Activated CD4-positive, alpha-beta T cell treated with anti-CD3 and anti-CD28 coated beads for 1 hour (primary cell): Measurements from ENCODE around the gene GPR137.
"Not testable (repeated sequence)": the region's sequence is repeated elsewhere in the genome, so short reads cannot be mapped to it uniquely, and the experiment has no call there.

Experiments used
- DNase-seq: peaks from one replicate; pipeline ENCODE4 v3.0.0-alpha.2; 2020

Gene GPR137

GRCh38 chr11:64284962-64285884 is at the start of gene GPR137:
TSS of gene GPR137 (plus strand) at chr11:64285848. CDS start at chr11:64286525, 677 bp downstream.
- peak; percentile 90 for DNase-seq

- DNase-seq: no peak
These were observed 48.1 kb upstream of the GPR137 start for GRCh38 chr11:64237484-64237951.

- no peak for DNase-seq
These were observed 47.6 kb upstream of the GPR137 start for GRCh38 chr11:64238076-64238475.

- DNase-seq: no peak
These were observed 46.6 kb upstream of the GPR137 start for GRCh38 chr11:64238999-64239398.

- DNase-seq: no peak
These were observed 45.8 kb upstream of the GPR137 start for GRCh38 chr11:64239662-64240434.

- peak; percentile 98 for DNase-seq
These were observed 45.0 kb upstream of the GPR137 start, which contains the start of gene FKBP2 for GRCh38 chr11:64240435-64241240. TSS of gene FKBP2 (plus strand) at chr11:64241095. CDS start at chr11:64242388, 1,293 bp downstream.

GRCh38 chr11:64241241-64241490 is 44.5 kb upstream of the GPR137 start:
- peak; percentile 100 for DNase-seq

- DNase-seq: no peak
These were observed 43.9 kb upstream of the GPR137 start for GRCh38 chr11:64241491-64242374.

GRCh38 chr11:64243236-64243854 is 42.3 kb upstream of the GPR137 start:
- no peak for DNase-seq

GRCh38 chr11:64244107-64244506 is 41.5 kb upstream of the GPR137 start:
- DNase-seq: no peak

GRCh38 chr11:64244966-64245365 is 40.7 kb upstream of the GPR137 start:
- no peak for DNase-seq

- peak; percentile 19 for DNase-seq
These were observed 40.2 kb upstream of the GPR137 start for GRCh38 chr11:64245401-64245796.

- DNase-seq: peak; percentile 62
These were observed 39.6 kb upstream of the GPR137 start for GRCh38 chr11:64245797-64246620.

- DNase-seq: not testable (repeated sequence)
These were observed 39.1 kb upstream of the GPR137 start for GRCh38 chr11:64246621-64246870.

GRCh38 chr11:64246871-64247728 is 38.5 kb upstream of the GPR137 start, which contains the start of gene PPP1R14B:
TSS of gene PPP1R14B (minus strand) at chr11:64246943. CDS start at chr11:64246673, 270 bp downstream.
- peak; percentile 63 for DNase-seq

GRCh38 chr11:64247729-64248531 is 37.7 kb upstream of the GPR137 start:
- DNase-seq: no peak

- DNase-seq: no peak
These were observed 37.1 kb upstream of the GPR137 start for GRCh38 chr11:64248578-64248977.

GRCh38 chr11:64249038-64249437 is 36.6 kb upstream of the GPR137 start:
- no peak for DNase-seq
